ENCODE data around the gene C1QTNF6. TPM values are rescaled to one million over a fixed set of nuclear protein-coding genes. Genes with fewer than 3 reads are reported as not detected.

The C1QTNF6 gene
- polyA plus RNA-seq, 1 donor from 2014 or later: 5.3 TPM

- H3K36me3 ChIP-seq (ENCODE audit: insufficient read depth, low read length): no peaks in the 10 kb centered on the region
- TF ChIP-seq CTCF (IDR thresholded peaks at IDR 0.05; ENCODE audit: poor library complexity, severe bottlenecking) (no peak), TAF1 (IDR thresholded peaks at IDR 0.05; ENCODE audit: low read depth) (no peak), RAD21 (conservative IDR thresholded peaks at IDR 0.05) (no peak), MXI1 (conservative IDR thresholded peaks at IDR 0.05; ENCODE audit: poor library complexity, severe bottlenecking) (no peak)
- H3K79me2 ChIP-seq (replicated peaks; ENCODE audit: insufficient read depth, low read length): no peaks in the 10 kb centered on the region
- no peaks in the 10 kb centered on the region for H3K9me3 ChIP-seq (ENCODE audit: low read length)
- no peak overlapping the region for H3K4me3 ChIP-seq (ENCODE audit: low read length)
- no peaks in the 10 kb centered on the region for H3K9me2 ChIP-seq (ENCODE audit: insufficient read depth, low read length)
- H2AFZ ChIP-seq (ENCODE audit: low read depth, low read length): no peak overlapping the region
- H3K4me2 ChIP-seq (ENCODE audit: low read length): no peak overlapping the region
- no peak overlapping the region for H3K9ac ChIP-seq (ENCODE audit: low read length)
- no peak overlapping the region for H3K27ac ChIP-seq (ENCODE audit: low read length)
- no peaks in the 10 kb centered on the region for H3F3A ChIP-seq (ENCODE audit: insufficient read depth, low read length, poor library complexity, severe bottlenecking)
- H4K20me1 ChIP-seq (ENCODE audit: insufficient read depth): no peaks in the 10 kb centered on the region
- H3K27me3 ChIP-seq (ENCODE audit: insufficient read depth, low read depth, low read length): no peaks in the 10 kb centered on the region
Observed at GRCh38 chr22:37178350-37179125, 9.5 kb downstream of the C1QTNF6 start.

DNA sequence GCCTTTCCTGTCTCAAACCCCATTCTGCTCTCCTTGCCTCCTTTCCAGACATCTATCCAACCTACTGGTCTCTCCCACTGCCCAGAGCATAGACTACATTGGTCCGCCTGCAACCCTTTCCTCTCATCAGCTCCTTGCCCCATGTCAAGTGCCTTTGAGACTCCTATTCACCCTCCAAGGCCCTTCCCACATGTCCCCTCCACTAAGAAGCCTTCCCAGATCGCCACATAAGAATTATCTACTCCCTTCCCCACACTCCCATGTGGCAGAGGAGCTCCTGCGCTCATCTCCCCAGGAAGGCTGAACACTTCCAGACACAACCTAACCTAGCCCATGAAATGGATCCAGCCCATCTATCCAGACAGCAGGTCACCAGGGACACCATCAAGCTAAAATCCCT is 10.3 kb downstream of the C1QTNF6 start:
- Histone ChIP-seq H3K9me3 (ENCODE audit: low read length) (no peaks in the 10 kb centered on the region), H3K9ac (ENCODE audit: low read length) (no peak overlapping the region), H3K27ac (ENCODE audit: low read length) (no peak overlapping the region), H3K4me2 (ENCODE audit: low read length) (no peak overlapping the region), H3F3A (ENCODE audit: insufficient read depth, low read length, poor library complexity, severe bottlenecking) (no peaks in the 10 kb centered on the region), H3K79me2 (replicated peaks; ENCODE audit: insufficient read depth, low read length) (no peaks in the 10 kb centered on the region), H3K4me3 (ENCODE audit: low read length) (no peak overlapping the region), H4K20me1 (ENCODE audit: insufficient read depth) (no peaks in the 10 kb centered on the region), H3K9me2 (ENCODE audit: insufficient read depth, low read length) (no peaks in the 10 kb centered on the region), H2AFZ (ENCODE audit: low read depth, low read length) (no peak overlapping the region), H3K27me3 (ENCODE audit: insufficient read depth, low read depth, low read length) (no peaks in the 10 kb centered on the region), H3K36me3 (ENCODE audit: insufficient read depth, low read length) (no peaks in the 10 kb centered on the region)
- TF ChIP-seq MXI1 (conservative IDR thresholded peaks at IDR 0.05; ENCODE audit: poor library complexity, severe bottlenecking): no peak
- no peak for TF ChIP-seq EP300 (conservative IDR thresholded peaks at IDR 0.05; ENCODE audit: poor library complexity, severe bottlenecking)
- TF ChIP-seq RAD21 (conservative IDR thresholded peaks at IDR 0.05): no peak
- TF ChIP-seq CTCF (IDR thresholded peaks at IDR 0.05; ENCODE audit: poor library complexity, severe bottlenecking): no peak
- TF ChIP-seq POLR2AphosphoS5 (IDR thresholded peaks at IDR 0.05): no peak
- TF ChIP-seq TAF1 (IDR thresholded peaks at IDR 0.05; ENCODE audit: low read depth): no peak
- TF ChIP-seq SMC3 (conservative IDR thresholded peaks at IDR 0.05; ENCODE audit: poor library complexity): no peak
- no peak for TF ChIP-seq REST (IDR thresholded peaks at IDR 0.05; ENCODE audit: borderline replicate concordance)
- no peak for TF ChIP-seq EZH2 (IDR thresholded peaks at IDR 0.05; ENCODE audit: borderline replicate concordance, insufficient read depth, low read length, poor library complexity, severe bottlenecking)

Data from neural cell (in vitro differentiated cells).